SU-DHL-6 (cell line): ENCODE data around the gene CTU2.

Experiments used
- H2AFZ ChIP-seq: fragments of 200-600 bp; sonication (generic); 2 replicates; pipeline ENCODE4 v1.6.1; 2014; ENCODE audit warnings: low read depth, mild to moderate bottlenecking, moderate library complexity, mixed read lengths, antibody characterized with exemption, low read length; ENCODE audit not compliant: severe bottlenecking
- H3F3A ChIP-seq: fragments of 200-600 bp; shearing (Covaris generic); 2 replicates; pipeline ENCODE4 v1.6.0; 2016; ENCODE audit warnings: antibody characterized with exemption, mild to moderate bottlenecking; ENCODE audit not compliant: insufficient read depth
- H3K27ac ChIP-seq: fragments of 200-600 bp; sonication (generic); 2 replicates; pipeline ENCODE4 v1.5.1; 2016; ENCODE audit warnings: low read depth, mild to moderate bottlenecking, low read length, moderate library complexity, mixed read lengths
- H3K27me3 ChIP-seq: fragments of 200-600 bp; sonication (generic), shearing (Covaris generic); 2 replicates; pipeline ENCODE4 v1.6.0; 2014; ENCODE audit warnings: mild to moderate bottlenecking, low read length
- H3K36me3 ChIP-seq: fragments of 200-600 bp; sonication (generic); 2 replicates; pipeline ENCODE4 v1.6.1; 2014; ENCODE audit warnings: mild to moderate bottlenecking, low read length, mixed read lengths
- H3K4me2 ChIP-seq: fragments of 300-600, 200-600 bp; shearing (Covaris generic), sonication (generic); 2 replicates; pipeline ENCODE4 v1.6.0; 2014; ENCODE audit warnings: low read length, low read depth, mild to moderate bottlenecking; ENCODE audit not compliant: poor library complexity, severe bottlenecking
- H3K4me3 ChIP-seq: fragments of 200-600 bp; sonication (generic); 2 replicates; pipeline ENCODE4 v1.5.1; 2014; ENCODE audit warnings: antibody characterized with exemption, low read length, mild to moderate bottlenecking, mixed read lengths; ENCODE audit not compliant: insufficient read depth, poor library complexity, severe bottlenecking
- H3K79me2 ChIP-seq: fragments of 200-600 bp; sonication (generic); 2 replicates; pipeline ENCODE4 v1.6.1; 2014; ENCODE audit warnings: mild to moderate bottlenecking, low read length, moderate library complexity; ENCODE audit not compliant: insufficient read depth
- H3K9ac ChIP-seq: fragments of 200-600 bp; sonication (generic); 2 replicates; pipeline ENCODE4 v1.7.0; 2014; ENCODE audit warnings: mild to moderate bottlenecking, low read length
- H3K9me2 ChIP-seq: fragments of 200-600 bp; sonication (generic); replicated peaks from 2 replicates; pipeline ENCODE4 v1.6.1; 2014; ENCODE audit warnings: low read length; ENCODE audit not compliant: insufficient read depth
- H3K9me3 ChIP-seq: fragments of 200-600 bp; sonication (generic); 2 replicates; pipeline ENCODE4 v1.6.1; 2014; ENCODE audit warnings: low read length, mixed read lengths; ENCODE audit not compliant: insufficient read depth
- H4K20me1 ChIP-seq: fragments of 200-600 bp; sonication (generic); 2 replicates; pipeline ENCODE4 v1.6.1; 2014; ENCODE audit warnings: low read depth, mild to moderate bottlenecking, antibody characterized with exemption, low read length, moderate library complexity, mixed read lengths
- EZH2phosphoT487 ChIP-seq: fragments of 200-600 bp; sonication (generic), shearing (Covaris generic); conservative IDR thresholded peaks from 2 replicates; pipeline ENCODE4 v1.6.1; 2018; ENCODE audit warnings: mild to moderate bottlenecking, antibody characterized with exemption, low read length, moderate library complexity, mixed read lengths
- TF ChIP-seq, protein P1 (sequence below): fragments of 200-600 bp; sonication (generic); IDR thresholded peaks from one replicate; pipeline ENCODE4 v1.5.1; 2017; ENCODE audit warnings: antibody characterized with exemption, mild to moderate bottlenecking, low read length, moderate library complexity; ENCODE audit not compliant: insufficient read depth, poor library complexity, severe bottlenecking

Gene CTU2

DNA sequence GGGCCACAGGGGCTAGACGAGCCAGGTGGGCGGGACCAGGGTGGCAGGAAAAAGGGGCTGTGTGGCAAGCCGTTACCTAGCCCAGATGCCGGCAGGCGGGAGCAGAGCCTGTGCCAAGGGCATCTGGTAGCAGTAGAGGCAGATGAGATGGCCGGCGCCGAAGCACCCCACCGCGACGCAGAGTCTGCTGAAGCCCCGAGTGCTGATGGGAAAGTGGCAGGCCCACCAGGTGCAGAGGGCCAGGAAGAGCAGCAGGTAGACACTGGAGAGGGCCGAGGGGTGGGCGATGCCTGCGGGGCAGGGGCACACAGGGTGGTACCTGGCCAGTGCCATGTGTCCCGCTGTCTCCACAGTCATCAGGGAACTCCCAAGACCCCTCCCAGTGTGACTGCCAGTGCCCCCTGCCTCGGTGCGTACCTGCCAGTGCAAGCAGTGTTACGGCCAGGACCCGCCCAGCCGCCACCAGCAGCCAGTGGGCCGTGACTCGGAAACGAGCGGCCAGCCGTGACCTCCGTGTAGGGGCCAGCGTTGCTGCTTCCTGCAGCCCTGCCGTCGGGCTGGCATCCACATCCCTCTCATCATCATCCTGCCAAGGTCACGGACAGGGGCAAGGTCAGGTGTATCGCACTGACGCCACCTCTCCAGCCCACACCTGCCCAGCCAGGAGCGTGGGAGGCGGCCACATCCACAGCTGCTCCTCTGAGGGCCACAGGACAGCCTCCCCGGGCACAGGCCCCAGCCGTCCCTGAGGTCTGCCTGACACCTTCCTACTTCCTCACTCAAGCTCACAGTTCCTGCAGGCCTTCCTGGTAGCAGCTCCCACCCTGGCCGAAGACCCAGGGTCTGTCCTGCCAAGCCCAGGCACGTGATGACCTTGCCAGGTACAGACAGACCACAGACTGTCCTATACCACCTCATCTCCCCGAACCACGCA is 32.1 kb downstream of the CTU2 start:
- Histone ChIP-seq H3K4me2 (no peak overlapping the region), H3K27me3 (no peaks in the 10 kb centered on the region), H4K20me1 (no peaks in the 10 kb centered on the region), H3K4me3 (no peak overlapping the region), H3K9me2 (no peaks in the 10 kb centered on the region), H3K79me2 (no peaks in the 10 kb centered on the region), H3K9ac (no peak overlapping the region), H3K36me3 (no peaks in the 10 kb centered on the region), H2AFZ (no peak overlapping the region), H3K27ac (no peak overlapping the region), H3K9me3 (no peaks in the 10 kb centered on the region), H3F3A (no peaks in the 10 kb centered on the region)
- TF ChIP-seq, protein P1, sequence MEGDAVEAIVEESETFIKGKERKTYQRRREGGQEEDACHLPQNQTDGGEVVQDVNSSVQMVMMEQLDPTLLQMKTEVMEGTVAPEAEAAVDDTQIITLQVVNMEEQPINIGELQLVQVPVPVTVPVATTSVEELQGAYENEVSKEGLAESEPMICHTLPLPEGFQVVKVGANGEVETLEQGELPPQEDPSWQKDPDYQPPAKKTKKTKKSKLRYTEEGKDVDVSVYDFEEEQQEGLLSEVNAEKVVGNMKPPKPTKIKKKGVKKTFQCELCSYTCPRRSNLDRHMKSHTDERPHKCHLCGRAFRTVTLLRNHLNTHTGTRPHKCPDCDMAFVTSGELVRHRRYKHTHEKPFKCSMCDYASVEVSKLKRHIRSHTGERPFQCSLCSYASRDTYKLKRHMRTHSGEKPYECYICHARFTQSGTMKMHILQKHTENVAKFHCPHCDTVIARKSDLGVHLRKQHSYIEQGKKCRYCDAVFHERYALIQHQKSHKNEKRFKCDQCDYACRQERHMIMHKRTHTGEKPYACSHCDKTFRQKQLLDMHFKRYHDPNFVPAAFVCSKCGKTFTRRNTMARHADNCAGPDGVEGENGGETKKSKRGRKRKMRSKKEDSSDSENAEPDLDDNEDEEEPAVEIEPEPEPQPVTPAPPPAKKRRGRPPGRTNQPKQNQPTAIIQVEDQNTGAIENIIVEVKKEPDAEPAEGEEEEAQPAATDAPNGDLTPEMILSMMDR, result no peak
- no peak for TF ChIP-seq EZH2phosphoT487

DNA sequence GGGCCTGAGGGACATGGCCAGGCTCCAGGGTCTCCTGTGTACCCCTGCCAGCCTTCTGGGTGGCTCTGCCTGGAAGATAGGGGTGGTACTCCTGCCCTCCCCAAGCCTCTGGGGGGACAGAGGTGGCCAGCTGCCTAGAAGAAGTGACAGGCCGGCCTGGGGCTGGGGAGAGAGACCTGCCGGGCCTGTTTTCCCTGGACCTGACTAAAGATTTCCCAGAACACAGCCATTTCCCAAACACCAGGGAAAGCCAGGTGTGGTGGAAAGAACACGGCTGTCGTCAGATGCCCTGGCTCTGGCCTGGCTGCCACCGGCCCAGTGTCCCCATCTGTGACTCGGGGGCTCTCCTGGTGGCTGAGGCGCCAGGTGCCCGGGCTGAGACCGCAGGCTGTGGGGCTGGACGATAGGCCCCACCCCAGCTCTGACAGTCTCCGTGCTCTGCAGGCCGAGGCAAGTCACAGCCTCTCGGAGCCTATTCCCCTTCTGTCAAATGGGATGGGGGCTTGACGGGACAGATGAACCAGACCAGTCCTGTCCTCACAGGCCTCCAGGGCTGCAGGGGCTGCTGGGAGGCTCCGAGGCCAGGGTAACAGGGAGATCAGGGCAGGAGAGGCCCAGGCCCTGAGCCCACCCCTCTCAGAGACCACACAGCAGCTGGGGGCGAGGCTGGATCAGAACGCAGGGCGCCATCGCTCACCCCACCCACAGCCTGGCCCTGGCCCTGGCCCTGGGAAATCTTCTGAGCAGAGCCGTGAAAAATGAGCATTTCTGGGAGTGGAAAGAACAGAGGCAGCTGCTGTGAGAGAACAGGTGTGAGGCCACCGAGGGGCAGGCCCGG is 33.1 kb downstream of the CTU2 start:
- no peaks in the 10 kb centered on the region for H3K9me2 ChIP-seq
- no peaks in the 10 kb centered on the region for H3F3A ChIP-seq
- H3K27me3 ChIP-seq, result no peaks in the 10 kb centered on the region
- H3K9ac ChIP-seq, result no peak overlapping the region
- no peaks in the 10 kb centered on the region for H3K79me2 ChIP-seq
- no peak overlapping the region for H3K27ac ChIP-seq
- H3K4me2 ChIP-seq, result no peak overlapping the region
- H3K36me3 ChIP-seq, result no peaks in the 10 kb centered on the region
- H3K4me3 ChIP-seq, result no peak overlapping the region
- no peaks in the 10 kb centered on the region for H3K9me3 ChIP-seq
- TF ChIP-seq, protein P1, result no peak
- no peak for TF ChIP-seq EZH2phosphoT487
- H4K20me1 ChIP-seq, result no peaks in the 10 kb centered on the region
- no peak overlapping the region for H2AFZ ChIP-seq

DNA sequence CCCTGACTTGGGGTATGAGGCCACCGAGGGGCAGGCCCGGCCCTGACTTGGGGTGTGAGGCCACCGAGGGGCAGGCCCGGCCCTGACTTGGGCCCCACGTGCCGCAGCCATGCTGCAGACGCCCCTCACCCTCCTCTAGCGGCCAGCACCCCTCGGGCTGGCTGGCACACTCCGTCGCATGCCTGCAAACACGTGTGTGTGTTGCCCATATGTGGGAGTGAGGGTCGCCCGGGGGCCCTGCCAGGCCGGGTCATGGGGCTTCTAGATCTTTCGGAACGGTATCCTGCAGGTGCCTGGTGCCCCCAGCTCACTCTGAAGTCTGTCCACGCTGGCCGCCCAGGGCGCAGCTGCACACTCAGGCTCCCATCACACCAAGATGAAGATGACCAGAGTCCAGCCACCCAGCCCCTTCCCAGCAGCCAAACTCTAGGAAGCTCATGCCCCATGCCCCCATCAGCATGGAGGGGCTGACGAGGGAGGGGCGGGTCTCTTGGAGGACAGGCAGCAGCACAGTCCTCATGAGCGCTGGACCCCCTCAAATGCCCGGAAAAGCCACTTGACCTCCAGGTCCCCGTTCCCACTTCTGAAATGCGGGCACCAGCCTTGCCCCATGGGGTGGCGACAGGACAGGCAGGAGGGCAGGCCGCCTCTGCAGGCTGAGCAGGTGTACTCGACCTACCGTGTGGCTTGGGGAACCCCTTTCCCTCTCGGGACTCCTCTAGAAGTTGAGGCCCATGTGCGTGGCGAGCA is 33.8 kb downstream of the CTU2 start:
- H3K36me3 ChIP-seq, result no peaks in the 10 kb centered on the region
- H2AFZ ChIP-seq, result no peak overlapping the region
- H3K4me2 ChIP-seq, result no peak overlapping the region
- no peak overlapping the region for H3K27ac ChIP-seq
- H3K79me2 ChIP-seq, result no peaks in the 10 kb centered on the region
- H3K27me3 ChIP-seq, result no peaks in the 10 kb centered on the region
- H3K9ac ChIP-seq, result no peak overlapping the region
- no peaks in the 10 kb centered on the region for H3K9me2 ChIP-seq
- no peak overlapping the region for H3K4me3 ChIP-seq
- H4K20me1 ChIP-seq, result no peaks in the 10 kb centered on the region
- no peaks in the 10 kb centered on the region for H3F3A ChIP-seq
- no peak for TF ChIP-seq EZH2phosphoT487
- H3K9me3 ChIP-seq, result no peaks in the 10 kb centered on the region
